GM12864 (cell line): ENCODE results near the gene ANGEL2.

ENCODE experiments used
- DNase-seq: peaks from one replicate; pipeline ENCODE4 v3.0.0-alpha.2; 2011; ENCODE audit warnings: low read depth
- H3K4me3 ChIP-seq: 2 replicates; pipeline ENCODE4 v1.5.1; 2011; ENCODE audit warnings: mild to moderate bottlenecking, low read depth, low read length, control low read depth
- CTCF ChIP-seq: IDR thresholded peaks from 2 replicates; pipeline ENCODE4 v1.5.1; 2011; ENCODE audit warnings: low read depth, mild to moderate bottlenecking, moderate library complexity, low read length, control low read depth, inconsistent platforms; ENCODE audit errors: missing control alignments

Gene ANGEL2

GRCh38 chr1:212951126-212951946, 64.3 kb downstream of the ANGEL2 start:
- peak overlapping the region; percentile 72 for H3K4me3 ChIP-seq
- TF ChIP-seq CTCF = no peak
- no peak for DNase-seq

DNA sequence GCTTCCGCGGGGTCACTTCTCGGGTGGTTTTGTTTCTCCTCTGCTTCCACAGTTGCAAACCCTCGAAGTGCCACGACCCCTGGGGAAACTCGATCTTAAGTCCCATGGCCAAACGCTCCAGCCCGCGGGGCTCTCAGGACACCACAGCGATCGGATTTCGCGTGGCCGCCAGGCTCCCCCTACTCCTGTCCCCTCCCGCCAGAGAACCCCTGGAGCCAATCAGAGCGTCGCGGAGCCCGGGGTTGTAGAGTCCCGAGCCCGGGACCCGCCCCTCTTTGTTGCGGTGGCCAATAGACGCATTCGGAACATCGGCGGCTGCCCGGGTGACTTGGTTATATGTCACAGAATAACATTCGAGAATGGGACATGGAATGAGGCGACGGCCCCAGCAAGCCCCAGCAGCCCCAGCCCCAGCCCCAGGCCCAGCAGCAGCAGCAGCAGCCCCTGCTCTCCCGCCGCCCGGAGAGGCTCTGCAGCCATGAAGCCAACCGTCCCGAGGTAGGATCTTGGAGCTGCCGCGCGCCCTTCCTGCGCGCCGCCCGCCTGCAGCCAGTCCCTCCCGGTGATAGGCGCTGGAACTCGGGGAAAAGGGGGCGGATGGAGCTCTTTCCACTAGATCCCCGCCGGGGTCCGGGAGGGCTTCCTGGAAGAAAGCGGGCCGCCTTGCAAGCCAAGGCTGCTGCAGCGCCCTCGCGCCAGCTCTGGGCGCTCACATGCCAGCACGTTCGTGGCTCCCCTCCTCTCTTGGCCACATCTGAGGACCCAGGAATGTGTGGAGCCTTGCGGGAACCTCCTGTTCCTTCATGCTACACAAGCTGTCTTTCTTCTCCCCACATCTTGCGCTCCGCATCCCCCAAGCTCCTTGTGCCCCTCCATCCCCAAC, 65.2 kb downstream of the ANGEL2 start, which contains the start of gene VASH2:
Gene VASH2 (plus strand): TSS at position 299 of the 883 bp plus-strand sequence. CDS start 1,002 bp downstream, outside the sequence.
- TF ChIP-seq CTCF = peak; percentile 10
- DNase-seq = no peak
- H3K4me3 ChIP-seq = peak within 1 kb of the TSS; percentile 72

DNA sequence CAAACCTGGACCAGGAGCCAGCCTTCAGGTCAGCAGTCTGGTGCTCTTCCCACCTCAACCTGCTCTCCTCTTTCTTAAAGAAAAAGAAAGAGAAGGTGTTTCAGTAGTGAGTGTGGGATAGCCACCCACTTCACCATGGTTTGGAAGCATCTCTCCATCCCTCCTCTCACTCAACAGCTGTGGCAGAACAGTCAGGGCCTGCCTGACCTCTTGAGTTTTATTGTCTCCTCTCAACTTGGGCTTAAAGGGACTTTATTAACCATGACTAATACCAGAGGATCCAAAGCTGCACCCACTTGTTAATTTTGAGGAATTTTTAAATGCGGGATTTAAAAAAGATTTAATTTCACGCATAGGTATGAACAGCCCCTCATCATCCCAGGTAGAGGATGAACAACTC, 65.9 kb downstream of the ANGEL2 start:
- H3K4me3 ChIP-seq = peak overlapping the region; percentile 72
- TF ChIP-seq CTCF = no peak
- no peak for DNase-seq

- no peak overlapping the region for H3K4me3 ChIP-seq
- TF ChIP-seq CTCF = no peak
- no peak for DNase-seq
These were observed 68.8 kb downstream of the ANGEL2 start for GRCh38 chr1:212946872-212947271.

GRCh38 chr1:212945463-212946160, 70.1 kb downstream of the ANGEL2 start:
- no peak for TF ChIP-seq CTCF
- no peak for DNase-seq
- no peak overlapping the region for H3K4me3 ChIP-seq

DNA sequence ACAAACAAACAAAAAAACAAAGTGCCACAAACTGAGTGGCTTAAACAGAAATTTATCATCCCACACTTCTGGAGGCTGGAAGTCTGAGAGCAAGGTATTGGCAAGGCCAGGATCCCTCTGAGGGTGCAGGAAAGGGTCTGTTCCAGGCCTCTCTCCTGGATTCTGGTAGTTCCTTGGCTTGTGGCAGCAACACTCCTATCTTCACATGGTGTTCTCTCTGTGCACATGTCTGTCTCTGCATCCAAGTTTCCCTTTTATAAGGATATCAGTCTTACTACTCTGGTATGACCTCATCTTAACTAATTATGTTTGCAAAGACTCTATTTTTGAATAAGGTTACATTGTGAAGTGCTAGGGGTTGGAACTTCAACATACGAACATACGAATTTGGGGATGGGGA, 70.6 kb downstream of the ANGEL2 start:
- DNase-seq = no peak
- no peak overlapping the region for H3K4me3 ChIP-seq
- no peak for TF ChIP-seq CTCF
